ENCODE measurements around the gene SLC29A3.

GRCh38 chr10:71312811-71313789, 6.0 kb upstream of the SLC29A3 start:
- TF ChIP-seq CTCF (optimal IDR thresholded peaks at IDR 0.05 in 1 of 3, IDR thresholded peaks at IDR 0.05 in 1 of 3, conservative IDR thresholded peaks at IDR 0.05 in 1 of 3; ENCODE audit: extremely low read depth in 1 of 3, insufficient read depth in 2 of 3, low read length in 3 of 3) (no peak), EZH2 (IDR thresholded peaks at IDR 0.05; ENCODE audit: low read length) (no peak)
